DMS53 treated with DMSO at 0.1 percent for 48 hours (cell line): ENCODE measurements around the gene GSTM1.
"Not testable (repeated sequence)": the region's sequence is repeated elsewhere in the genome, so short reads cannot be mapped to it uniquely, and the experiment has no call there.

ENCODE experiments used
- DNase-seq: peaks from one replicate; lab custom pipeline; 2025; ENCODE audit not compliant: unreplicated experiment; lab: John Stamatoyannopoulos, UW

Gene GSTM1

GRCh38 chr1:109659997-109660690 is 27.5 kb upstream of the GSTM1 start:
- no peak for DNase-seq

DNA sequence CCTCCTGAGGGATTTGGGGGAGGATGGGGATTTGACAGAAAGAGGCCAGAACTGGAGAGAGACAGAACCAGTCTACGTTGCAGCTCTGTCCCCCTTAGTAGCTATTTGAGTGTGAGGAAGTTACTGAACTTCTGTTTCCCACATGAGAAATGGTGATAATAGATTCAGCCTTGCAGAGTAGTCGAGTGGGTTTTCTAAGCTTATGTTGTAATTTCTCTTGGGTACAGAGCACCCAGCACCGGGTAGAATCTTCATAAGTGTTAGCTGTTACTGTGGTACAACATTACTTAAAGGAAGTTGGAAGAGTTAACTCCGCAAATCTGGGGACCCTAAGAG is 27.0 kb upstream of the GSTM1 start:
- not testable (repeated sequence) for DNase-seq

GRCh38 chr1:109661391-109661790 is 26.2 kb upstream of the GSTM1 start:
- no peak for DNase-seq

DNA sequence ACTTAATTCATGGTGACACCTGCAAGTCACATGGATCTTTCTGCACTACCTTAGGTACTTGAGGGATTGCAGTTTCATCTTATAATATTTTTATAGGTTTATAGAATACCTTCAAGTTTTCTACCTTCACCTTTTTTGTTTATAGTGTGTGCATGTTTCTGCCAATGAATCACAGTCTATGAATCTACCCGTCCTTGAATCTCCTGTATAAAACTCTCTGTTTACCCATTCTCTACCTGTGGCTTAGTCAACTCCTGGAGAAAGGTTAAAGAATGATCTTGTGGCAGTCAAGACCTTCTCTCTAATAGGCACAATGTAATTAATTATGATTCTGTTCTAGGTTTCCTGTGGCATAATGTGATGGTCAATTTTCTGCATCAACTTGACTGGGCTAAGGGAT is 22.9 kb upstream of the GSTM1 start:
- no peak for DNase-seq

GRCh38 chr1:109667452-109668122 is 20.0 kb upstream of the GSTM1 start, which contains the start of gene GSTM2:
Gene GSTM2 (plus strand): TSS chr1:109668057. CDS start chr1:109668116, 59 bp downstream.
- DNase-seq: peak; percentile 62

- DNase-seq: no peak
Measured at GRCh38 chr1:109668123-109668775, 19.4 kb upstream of the GSTM1 start.

- DNase-seq: no peak
Measured at GRCh38 chr1:109669246-109669948, 18.2 kb upstream of the GSTM1 start.

- not testable (repeated sequence) for DNase-seq
Measured at GRCh38 chr1:109669949-109670302, 17.7 kb upstream of the GSTM1 start.

- no peak for DNase-seq
Measured at GRCh38 chr1:109671067-109671466, 16.6 kb upstream of the GSTM1 start.

GRCh38 chr1:109673861-109674260 is 13.8 kb upstream of the GSTM1 start:
- DNase-seq: not testable (repeated sequence)

- not testable (repeated sequence) for DNase-seq
Measured at GRCh38 chr1:109676683-109677381, 10.8 kb upstream of the GSTM1 start.

GRCh38 chr1:109677459-109677858 is 10.2 kb upstream of the GSTM1 start:
- DNase-seq: no peak

GRCh38 chr1:109678637-109679036 is 9.0 kb upstream of the GSTM1 start:
- DNase-seq: not testable (repeated sequence)

DNA sequence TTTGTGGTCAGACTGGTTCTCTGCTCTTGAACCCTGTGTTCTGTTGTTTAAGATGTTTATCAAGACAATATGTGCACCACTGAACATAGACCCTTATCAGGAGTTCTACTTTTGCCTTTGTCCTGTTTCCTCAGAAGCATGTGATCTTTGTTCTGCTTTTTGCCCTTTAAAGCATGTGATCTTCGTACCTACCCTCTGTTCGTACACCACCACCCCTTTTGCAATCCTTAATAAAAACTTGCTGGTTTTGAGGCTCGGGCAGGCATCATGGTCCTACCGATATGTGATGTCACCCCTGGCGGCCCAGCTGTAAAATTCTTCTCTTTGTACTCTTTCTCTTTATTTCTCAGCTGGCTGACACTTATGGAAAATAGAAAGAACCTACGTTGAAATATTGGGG is 2.8 kb upstream of the GSTM1 start:
- not testable (repeated sequence) for DNase-seq

- DNase-seq: not testable (repeated sequence)
Measured at GRCh38 chr1:109685399-109685798, 2.2 kb upstream of the GSTM1 start.

DNA sequence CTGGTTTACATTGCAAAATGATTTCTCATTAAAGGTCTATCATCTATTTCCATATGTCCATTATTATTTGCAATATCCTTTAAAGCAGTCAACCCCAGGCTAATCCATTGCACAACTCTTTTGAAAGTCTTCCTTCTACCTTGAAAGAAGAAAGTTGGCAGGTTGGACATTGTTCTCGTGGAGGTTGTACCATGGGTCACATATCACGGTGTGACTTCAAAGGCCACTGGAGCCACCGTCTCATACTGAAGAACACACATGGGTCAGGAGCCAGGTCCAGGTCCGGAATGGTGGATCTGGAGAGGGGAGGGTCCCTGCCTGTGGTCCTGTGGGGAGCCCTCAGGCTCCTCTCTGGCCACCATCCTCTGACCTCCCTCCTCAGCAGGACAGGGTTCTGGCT is 1.7 kb upstream of the GSTM1 start:
- DNase-seq: not testable (repeated sequence)

DNA sequence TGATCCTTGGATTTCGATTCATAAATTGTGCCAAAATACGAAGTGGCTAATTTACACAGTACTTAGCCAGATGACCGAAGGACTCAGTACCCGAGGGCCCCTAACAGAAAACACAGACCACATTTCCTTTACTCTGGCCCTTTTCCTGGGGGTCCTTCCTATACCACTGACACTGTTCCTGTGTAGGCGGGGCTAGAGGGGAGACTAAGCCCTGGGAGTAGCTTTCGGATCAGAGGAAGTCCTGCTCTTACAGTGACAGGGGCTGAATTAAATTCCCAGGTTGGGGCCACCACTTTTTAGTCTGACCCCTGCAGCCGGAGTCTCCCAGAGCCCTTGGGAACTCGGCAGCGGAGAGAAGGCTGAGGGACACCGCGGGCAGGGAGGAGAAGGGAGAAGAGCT is 508 bp upstream of the GSTM1 start:
- not testable (repeated sequence) for DNase-seq

DNA sequence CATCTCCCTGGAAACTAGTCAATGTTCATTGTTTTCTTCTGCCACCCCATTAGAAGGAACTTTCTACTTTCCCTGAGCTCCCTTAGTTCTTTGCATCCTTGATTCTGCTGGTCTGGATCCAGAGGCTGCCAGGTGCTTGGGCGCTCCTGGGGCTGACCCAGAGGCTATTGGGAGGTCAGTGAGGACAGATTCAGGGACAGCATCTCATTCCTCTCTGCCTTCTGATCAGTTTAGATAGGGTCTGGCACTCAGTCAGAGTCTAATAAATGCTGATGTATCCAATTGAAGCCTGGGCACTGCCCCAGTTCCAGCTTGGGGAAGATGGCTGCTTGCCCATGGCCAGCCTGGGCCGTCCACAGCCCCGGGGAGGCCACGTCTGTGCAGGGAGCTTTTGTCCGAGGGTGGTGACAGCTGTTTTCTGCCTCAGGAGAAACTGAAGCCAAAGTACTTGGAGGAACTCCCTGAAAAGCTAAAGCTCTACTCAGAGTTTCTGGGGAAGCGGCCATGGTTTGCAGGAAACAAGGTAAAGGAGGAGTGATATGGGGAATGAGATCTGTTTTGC is 2.3 kb downstream of the GSTM1 start:
- DNase-seq: no peak

- DNase-seq: no peak
Measured at GRCh38 chr1:109691759-109692158, 4.1 kb downstream of the GSTM1 start.

GRCh38 chr1:109694400-109694799 is 6.8 kb downstream of the GSTM1 start:
- not testable (repeated sequence) for DNase-seq

GRCh38 chr1:109695138-109695537 is 7.5 kb downstream of the GSTM1 start:
- not testable (repeated sequence) for DNase-seq
